GM21515 (cell line): ENCODE data around the gene DHX36.

Experiments used
- ATAC-seq: cut with Tn5 transposase; IDR thresholded peaks from one replicate; pipeline ENCODE4 v1.9.1; 2021; ENCODE audit not compliant: unreplicated experiment

The DHX36 gene

DNA sequence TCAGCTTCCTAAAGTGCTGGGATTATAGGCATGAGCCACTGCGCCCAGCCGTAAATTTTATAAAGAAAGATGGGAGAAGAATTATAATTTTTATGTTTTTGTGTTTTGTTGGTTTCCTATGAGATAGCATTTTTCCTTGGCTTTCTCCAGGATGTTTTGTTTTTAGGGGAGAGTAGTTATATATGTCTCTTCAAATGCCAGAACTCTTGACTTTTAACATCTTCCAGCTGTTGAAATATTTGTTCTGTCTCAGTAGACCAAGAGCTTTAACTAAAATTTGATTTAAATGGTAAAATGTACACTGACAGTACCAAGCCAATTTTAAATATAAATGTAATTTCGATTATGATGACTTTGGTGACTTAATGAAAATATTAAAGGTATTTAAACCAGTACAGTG lies 96.8 kb downstream of the DHX36 start:
- no peak for ATAC-seq

DNA sequence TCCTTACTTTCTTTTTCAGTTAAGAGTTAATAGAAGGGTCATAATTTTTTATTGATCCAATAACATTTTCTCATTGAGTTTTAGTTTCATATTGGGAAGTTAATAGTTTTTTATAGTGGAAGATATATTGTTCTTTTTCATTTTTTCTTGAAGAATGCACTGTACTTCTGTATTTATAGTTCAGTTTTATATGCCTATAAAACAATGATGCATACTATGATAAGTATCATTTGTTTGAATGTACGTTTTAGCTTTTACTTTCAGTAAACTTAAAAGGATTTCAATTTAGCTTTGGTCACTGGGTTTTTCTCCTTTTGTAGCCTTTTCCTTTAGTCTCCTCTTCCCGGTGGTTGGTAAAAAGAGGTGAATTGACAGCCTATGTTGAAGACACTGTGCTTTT lies 98.8 kb downstream of the DHX36 start:
- ATAC-seq = no peak

DNA sequence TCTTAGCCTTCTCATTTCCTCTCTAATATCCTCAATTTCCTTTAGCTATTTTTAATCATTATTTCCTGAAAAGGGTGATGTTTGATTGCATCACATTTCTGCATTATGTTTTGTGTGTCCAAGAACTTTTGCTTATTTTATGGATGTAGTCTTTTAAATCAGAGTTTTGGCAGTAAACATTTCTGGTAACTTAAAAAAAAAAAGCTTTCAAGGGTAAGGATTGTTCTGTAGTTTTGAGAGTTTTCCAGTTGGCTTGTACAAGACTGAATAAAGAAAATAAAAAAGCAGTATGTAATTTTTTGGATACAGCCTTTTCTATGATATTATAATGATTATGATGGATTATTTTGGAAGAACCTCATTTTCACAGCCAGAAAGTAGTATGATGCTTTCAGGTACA lies 99.4 kb downstream of the DHX36 start:
- ATAC-seq = no peak

DNA sequence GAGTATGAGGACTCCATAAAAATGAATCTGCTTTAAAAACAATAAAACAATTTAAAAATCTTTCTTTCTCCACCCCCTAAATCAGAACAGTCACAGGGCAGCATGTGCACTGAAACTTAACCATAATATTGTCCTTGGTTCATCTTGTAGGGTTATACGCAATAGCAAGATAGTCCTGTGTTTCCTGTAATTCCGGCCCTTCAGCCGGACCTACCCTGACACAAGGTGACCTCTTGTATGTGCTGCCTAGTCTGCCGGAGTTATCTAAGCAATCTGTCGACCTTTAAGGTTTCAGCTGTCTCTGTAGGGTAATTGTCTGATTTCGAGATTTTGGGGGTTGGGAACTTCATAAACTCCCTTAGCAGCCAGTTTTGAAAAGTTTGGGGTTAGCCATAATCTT lies 99.9 kb downstream of the DHX36 start:
- ATAC-seq = no peak

DNA sequence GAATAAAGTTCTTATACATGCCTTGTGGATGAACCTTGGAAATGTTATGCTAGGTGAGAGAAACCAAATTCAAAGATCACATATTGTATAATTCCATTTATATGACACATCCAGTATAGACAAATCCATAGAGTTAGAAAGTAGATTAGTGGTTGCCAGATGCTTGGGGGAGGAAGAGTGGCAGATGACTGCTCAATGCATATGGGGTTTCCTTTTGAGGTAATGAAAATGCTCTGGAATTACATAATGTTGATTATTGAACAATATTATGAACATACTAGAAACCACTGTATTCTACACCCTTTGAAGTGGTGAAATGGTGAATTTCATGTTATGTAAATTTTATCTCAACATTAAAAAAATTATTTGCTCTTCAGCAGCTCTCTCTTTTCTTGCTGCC lies 100.8 kb downstream of the DHX36 start:
- ATAC-seq = no peak
